Measurements from ENCODE around the gene DACH1.

DNA sequence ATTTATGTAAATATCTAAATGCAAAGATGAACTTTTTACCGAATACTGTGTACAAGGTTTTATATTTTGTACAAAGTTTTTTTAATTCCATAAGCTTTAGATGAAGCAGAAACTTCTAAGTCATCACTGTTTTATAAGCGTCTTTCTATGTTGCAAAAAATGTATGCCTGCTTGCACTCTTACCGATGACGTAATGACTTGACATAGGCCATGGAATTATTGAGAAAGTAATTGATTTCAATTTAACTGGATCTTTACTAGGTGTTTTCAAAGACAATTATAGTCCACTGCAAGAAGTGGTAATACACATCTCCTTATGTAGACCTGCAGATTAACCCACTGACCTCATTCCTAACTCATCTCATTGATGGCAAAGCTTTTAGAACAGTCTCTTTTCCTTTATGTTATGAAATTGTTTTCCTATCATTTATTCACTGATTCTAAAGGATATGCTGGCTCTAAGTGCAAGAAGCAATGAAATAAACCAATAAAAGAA, 10.4 kb downstream of the DACH1 start:
- TF ChIP-seq, protein P1, sequence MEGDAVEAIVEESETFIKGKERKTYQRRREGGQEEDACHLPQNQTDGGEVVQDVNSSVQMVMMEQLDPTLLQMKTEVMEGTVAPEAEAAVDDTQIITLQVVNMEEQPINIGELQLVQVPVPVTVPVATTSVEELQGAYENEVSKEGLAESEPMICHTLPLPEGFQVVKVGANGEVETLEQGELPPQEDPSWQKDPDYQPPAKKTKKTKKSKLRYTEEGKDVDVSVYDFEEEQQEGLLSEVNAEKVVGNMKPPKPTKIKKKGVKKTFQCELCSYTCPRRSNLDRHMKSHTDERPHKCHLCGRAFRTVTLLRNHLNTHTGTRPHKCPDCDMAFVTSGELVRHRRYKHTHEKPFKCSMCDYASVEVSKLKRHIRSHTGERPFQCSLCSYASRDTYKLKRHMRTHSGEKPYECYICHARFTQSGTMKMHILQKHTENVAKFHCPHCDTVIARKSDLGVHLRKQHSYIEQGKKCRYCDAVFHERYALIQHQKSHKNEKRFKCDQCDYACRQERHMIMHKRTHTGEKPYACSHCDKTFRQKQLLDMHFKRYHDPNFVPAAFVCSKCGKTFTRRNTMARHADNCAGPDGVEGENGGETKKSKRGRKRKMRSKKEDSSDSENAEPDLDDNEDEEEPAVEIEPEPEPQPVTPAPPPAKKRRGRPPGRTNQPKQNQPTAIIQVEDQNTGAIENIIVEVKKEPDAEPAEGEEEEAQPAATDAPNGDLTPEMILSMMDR (IDR thresholded peaks at IDR 0.05) = no peak
- TF ChIP-seq POLR2A (IDR thresholded peaks at IDR 0.05) (no peak), EP300 (IDR thresholded peaks at IDR 0.05) (no peak)

Measured in tibial nerve (tissue), 4 donors.